ENCODE results near the gene STOX2.

Gene STOX2

DNA sequence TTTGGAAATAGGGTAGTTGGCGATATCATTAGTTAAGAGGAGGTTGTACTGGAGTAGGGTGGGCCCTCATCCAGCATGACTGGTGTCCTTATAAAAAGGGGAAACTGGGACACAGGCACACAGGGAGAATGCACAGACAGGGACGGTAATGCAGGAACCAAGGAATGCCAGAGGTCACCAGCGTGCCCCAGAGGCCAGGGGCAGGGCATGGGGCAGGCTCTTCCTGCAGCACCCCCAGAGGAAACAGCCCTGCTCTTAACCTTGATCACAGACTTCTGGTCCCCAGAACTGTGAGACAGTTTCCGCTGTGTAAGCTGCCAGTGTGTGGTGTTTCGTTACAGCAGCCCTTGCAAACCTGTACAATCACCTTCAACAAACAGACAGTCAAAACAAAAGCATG, 15.9 kb upstream of the STOX2 start:
- DNase-seq = no peak

DNA sequence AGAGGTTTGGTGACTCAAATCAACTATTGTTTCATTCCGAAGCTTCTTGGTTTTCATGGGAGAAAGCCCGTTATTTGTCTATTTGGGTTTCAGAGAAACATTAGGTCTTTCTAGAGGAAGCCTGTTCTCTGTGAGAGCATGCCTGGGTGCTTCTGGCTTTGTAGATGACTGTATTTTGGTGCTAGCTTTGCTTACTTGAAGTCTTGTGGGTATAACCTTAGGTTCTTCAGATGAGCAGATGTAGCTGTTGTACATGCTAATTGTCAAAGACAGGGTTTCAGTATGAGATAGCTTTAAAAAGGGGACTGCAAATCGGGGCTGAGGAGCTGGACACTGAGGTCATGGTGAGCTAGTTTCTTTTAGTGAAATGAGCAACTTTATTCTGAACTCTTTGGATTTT, 7.9 kb upstream of the STOX2 start:
- no peak for DNase-seq

DNA sequence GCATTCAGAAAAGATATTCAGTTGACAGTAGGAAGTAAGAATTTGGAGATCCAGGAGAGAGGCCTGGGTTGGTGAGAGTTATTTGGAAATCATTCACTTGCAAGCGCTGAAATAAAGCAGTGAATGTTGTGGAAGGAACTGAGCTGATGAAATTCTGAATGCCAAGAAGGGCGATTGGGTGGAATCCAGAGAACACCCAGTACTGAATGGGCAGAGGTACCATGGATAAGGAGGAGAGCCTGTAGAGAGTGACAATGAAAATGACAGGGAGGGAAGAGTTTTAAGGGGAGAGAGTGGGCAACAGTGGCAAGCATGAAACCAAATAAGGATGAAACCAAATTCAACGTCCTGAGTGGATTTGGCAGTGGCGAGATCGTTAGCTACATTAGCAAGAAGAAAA, 6.7 kb upstream of the STOX2 start:
- no peak for DNase-seq

DNA sequence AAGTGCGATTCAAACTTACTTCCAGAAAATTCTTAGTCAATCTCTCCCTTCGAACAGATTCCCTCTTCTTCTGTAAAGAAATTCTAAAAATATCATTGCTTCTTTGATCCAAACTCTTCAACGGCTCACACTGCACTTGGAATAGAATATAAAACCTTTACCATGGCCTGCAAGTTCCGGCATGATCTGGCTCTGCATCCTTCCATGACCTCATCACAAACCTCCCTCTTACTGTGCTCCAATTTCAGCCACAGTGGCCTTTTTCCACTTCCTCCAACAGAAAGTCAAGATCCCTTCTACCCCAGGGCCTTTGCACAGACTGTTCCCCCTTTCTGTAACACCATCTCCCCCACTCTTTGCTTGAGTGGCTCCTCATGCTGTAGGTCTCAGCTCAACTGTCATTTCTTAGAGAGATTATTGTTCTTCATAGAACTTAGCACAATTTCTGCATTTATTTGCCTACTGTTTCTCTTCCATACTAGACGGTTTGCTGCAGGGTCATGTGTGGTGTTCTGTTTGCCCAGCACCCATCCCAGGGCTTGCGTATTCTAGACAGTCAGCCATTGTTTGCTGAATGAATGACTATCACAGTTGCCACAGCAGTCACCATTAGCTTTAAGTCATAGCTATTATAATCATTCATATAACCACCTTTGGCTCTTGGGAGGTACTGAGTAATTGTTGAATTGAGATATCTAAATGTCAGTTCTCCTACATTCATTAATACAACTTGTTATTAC, 1.9 kb upstream of the STOX2 start:
- no peak for DNase-seq

DNA sequence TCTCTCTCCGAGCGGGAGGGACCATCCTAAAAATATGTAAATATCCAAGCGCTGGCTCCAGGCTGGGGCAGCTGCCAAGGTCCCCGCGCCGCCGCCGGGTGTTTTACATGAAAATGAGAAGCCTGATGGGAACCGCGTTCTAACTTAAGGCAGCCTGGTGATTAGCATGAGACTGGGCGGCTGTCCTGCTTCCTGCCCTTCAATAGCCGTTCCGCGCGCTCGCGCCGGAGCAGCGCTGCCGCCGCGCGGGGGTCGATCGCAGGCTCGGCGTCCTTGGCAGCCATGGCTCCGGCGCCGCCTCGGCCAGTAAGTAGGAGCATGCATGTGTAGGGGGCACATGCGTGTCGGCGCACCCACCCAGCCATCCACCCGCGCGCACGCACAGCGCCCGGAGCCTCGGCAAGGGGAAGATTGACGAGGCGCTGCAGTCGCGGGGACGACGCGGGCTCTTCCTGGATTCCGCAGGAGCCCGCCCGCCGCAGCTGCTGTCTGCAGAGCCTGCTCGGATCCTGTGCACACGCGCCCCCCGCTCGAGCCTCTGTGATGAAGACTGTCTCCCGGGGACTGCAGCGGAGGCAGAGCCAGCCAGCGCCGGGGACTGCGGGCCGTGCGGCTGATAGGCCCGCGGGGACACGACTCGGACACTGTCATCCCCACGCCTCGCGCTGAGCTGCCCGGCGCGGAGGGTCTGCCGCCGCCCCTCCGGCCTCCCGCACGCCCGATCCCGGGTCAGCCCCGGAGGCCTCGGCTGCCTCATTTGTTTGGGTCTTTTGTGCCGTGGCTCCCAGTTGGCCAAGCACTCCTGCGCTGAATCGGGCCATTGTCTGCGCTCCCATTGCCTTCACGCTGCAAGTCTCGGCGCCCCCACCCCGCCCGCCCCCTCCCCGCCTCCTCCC, 734 bp downstream of the STOX2 start:
- no peak for DNase-seq

DNA sequence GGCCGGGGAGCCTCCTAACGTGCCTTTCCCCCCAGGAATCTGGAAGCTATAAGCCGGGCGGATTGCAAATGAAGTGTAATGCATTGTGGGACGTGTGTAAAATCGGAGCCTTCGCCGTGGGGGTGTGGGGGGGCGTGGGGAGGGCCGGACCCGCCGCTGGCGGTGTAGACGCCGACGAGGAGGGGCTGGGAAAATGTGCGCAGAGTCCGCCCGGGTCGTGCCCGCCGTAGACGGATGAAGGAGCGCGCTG, 1.3 kb downstream of the STOX2 start:
- no peak for DNase-seq

DNA sequence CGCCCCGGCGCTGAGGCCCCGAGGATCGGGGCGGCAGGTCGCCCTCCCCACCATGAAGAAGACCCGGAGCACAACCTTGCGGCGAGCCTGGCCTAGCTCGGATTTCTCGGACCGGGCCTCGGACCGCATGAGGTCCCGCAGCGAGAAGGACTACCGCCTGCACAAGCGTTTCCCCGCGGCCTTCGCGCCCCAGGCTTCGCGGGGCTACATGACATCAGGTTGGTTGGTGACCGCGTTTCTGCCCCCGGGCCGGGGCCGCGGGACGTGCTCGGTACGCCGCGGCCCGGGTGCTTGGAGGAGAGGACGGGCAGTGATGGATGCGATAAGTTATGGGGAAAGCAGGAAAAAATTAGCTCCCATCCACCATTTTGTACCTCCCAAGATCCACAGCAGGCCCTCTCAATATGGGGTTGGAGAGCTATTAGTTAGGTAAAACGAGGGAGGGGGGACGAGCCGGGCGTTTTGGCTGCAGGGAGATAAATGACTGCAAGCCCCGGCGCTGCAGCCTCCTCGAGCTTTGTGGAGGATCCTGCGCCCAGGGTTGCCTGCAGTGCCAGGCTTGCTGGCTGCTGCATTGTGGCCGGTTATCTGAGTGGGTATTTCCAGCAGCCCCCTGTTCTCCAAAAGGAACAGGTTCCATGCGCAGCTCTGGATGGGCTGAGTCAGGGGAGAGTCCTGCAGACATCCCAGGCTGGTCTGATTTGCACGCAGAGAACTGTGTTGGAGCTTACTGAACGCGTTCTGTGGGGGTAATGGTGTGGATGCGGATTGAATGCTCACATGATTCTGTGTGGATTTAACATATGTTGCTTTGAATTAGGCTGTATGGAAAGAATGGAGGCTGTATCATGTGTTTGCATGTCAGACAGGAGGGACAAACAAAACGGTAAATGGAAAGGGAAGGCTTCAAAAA, 1.9 kb downstream of the STOX2 start:
- DNase-seq = no peak

DNA sequence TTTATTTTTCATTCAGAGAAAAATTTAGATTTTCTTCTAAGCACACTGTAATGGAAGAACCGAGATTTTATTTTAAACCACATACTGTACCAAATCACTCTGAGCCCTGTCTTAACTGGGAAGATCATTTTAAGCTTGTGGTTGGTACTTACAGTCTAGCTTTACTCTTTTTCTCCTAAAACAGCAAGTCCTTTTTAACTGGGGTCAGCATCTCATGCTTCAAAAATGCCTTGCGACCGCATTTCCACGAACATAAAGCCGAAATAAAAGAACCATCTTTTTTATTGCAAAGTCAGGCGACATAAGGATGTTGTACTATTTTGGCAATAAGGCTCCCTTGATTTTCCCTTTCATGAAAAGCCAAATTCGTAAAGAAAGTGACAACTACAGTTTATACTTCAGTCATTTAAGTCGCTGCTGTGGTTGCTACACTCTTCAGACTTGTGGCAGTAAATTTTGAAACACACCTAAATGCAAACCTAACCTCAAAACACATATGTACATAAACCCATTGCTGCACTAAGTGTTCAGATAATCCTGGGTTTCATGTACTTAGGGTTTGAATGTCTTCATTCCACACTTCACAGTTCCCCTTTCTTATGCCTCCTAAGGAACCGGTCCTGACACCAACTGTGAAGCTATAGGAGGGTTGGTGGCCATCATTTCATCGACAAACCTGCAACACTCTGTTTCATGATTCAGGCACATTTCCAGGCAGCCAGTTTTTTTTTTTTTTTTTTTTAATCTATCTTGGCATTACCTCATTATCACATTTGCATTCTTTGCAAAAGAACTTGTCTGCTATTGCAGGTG, 3.0 kb downstream of the STOX2 start:
- no peak for DNase-seq

DNA sequence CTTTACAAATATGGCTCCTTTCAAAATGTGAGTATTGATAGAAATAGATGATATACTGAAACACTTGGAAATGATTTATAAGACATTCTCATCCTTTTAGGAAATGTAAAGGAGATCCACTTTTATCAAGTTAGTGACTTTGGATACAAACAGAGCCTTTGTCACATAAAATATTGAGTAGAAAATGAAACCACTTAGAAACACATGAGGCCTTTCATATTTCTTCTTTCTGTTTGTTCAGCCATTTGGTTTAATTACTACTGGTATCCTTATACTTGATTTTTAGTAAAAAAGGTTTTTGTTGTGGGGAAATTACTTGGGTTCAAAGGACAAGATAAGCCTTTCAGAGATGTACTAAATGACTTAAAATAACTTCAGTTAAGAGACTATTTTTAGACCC, 4.1 kb downstream of the STOX2 start:
- DNase-seq = no peak

DNA sequence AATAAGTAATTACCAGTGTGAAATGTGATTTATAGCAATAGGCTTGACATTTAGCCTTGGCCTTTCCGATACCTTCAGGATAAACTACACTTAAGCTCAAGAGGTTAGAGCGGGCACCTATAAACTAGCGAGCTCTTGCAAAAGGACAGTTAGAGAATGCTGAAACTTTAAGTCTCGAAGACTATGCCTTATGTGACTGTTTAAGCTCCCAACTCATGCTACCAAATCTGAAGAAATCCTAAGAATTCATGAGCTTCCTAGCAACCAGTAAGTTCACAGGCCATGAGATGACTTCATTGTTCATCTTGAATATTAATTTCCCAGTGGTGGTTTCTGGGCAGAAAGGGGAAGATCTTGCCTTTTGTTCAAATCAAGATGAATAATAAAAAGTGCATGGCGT, 4.7 kb downstream of the STOX2 start:
- DNase-seq = no peak

DNA sequence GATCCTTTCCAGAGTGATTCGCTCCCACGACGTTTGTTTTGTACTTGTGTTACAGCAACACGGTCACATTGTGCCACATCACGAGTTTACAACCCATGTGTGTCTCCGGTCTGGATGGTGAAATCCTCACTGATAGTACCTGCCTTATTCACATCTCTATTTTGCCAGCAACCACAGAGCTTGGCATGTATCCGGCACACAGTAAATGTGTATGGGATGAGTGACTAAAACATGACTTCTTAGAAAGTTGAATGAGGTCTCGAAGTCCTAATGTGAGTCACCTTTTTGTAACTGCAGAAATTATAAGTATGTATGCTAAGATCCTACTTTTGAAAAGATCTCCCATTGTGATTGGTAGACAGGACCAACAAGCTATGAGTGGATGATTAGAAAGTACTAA, 7.5 kb downstream of the STOX2 start:
- no peak for DNase-seq

DNA sequence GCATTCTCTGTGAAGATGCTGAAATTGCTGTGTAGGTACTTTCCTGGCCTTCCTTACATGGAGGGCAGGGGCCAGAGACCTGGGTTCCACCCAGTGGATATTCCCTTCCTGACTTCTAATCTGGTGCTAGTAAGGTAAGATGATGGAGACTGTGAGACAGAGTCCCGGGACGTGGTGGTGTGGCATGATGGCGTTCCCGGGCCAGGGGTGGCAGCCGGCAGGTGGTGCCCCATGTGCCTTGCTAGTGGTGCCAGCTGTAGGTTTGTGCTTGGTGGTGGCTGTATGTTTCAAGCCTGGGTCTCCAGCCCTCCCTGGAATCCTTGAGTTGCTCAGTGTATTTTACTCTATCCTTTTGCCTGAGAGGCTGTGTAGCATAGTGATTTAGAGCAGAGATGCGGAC, 10.9 kb downstream of the STOX2 start:
- DNase-seq = no peak

DNA sequence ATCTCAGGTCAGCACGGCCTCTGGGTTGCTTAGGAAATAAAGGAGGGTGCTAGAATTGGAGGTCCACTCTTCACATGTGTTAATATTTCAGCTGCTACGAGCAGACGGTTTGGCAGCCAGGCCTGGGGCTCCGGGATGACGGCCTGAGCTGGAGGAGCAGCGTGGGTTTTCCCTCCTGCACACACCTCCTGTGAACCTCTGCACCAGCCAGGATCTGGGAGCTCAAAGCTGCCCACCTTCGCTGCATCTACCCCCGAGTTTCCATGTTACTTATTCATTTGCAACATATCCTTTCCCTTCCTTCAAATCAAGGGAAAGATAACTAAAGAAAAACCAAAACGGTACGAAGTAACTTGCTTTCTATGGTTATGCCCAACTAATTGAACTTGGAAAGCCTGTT, 13.6 kb downstream of the STOX2 start:
- DNase-seq = no peak

DNA sequence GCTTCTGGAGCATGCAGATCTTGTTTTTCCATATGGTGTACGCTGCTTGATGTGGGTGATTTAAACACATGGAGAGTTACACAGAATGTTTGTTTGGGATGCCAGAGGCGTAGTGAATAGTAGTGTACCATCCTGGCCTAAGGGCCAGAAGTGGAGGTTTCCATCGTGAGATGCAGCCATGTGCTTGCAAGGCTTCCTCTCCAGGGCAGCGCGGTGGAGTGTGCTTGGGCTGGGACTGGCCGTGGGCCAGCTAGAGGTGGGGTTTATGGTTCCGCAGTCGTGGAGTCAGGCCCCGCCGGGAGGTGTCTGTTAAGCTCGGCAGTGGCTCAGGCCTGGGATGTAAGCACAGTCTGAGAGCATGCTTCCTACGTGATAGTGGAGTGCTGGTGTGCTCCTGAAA, 14.0 kb downstream of the STOX2 start:
- no peak for DNase-seq

DNA sequence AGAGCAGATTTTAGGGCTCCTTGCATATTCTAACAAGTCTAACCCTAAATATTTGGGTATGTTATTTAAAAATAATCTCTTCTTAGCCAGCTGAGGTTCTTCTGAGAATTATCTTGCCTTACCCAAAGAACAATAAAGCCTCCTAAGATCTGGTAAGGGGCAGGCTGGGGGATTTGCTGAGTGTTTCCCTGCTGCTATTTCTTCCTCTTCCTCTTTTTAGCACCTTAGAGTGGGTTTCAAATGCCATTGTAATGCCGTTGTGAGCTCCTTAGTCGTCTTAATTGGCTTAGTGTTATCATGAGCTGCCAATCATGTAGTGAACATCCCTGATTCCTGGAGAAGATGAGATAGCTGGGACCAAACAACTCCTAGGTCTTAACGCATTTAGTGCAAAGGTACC, 15.4 kb downstream of the STOX2 start:
- DNase-seq = no peak

DNA sequence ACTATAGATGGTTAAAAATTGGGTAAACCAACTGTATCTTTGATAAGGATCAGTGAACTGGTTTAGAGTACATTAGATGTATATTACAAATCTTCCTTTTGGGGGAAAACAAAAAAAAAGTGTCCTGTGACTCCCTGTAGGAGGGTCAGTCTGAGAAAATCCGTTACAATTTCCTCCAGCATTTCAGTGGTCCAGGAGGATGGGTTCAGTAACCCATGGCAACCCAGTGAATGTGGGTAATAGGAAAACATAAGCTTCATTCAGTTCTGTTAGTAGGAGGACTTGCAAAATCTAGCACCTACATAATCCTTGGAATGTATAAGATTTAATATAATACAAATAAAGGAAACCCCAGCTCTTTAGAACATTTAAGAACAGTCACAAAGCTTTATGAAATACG, 16.2 kb downstream of the STOX2 start:
- no peak for DNase-seq

DNA sequence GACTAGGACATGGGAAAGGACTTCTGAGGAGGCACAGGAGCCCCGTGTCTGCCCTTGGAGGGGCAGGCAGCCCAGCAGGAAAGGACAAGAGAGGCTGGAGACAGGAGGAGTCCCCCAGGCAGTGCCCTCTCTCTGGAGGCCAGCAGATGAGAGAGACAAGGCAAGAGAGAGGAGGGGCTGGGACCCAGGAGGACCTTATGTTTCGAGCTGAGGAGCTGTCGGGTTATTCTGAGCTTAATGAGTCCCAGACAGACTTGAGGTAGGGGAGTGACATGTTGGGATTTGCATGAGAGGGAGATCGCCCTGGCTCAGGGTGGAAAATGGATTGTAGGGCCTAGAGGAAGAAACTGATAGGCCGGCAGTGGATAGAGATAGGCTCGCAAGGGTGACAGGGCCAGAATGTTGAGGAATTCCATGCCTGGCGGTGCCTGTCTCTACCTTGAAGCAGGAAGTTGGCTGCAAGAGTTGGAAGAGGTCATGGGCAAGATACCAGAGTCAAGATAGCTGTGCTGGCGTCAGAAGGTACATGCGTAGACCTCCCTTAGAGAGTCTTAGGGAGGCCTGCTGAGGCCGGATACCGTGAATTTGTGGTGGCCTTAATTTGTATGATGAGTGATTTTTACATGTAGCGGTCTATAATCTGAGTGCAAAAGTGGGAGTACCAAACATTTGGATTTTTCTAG, 19.4 kb downstream of the STOX2 start:
- DNase-seq = no peak

DNA sequence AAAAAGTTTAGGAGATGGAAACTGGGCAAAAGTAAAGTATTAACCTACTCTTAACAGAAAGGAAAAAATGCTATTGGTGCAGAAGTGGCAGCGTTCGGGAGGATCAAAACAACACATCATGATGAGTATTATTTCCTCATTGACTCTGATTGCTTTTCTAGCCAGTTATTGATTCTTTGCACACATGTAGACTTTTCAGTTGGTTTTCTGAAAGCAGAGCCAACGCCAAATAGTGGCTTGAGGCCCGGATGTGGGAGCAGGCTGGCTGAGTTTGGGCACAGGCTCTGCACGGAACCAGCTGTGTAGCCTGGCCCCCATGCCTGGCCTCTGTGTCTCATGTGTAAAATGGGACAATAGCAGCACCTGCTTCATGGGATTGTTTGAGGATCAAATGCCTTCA, 21.8 kb downstream of the STOX2 start:
- DNase-seq = no peak

DNA sequence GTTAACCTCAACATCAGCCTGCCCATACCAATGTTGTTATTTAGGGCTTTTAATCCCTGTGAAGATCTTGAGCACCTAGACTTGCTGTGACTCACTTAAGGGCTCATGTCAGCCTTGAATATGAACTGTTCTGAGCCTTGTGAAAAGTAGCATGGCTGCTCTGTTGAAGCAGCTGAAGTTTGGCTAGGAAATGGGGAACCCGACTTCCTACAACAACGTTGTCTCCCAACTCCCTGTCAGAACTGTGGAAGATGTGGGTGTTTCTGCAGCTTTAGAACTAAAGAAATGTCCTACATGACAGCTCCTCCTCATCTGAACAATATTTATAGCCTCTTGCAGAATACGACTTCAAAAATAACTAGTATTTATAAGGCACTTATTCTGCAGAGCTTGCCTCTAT, 27.5 kb downstream of the STOX2 start:
- DNase-seq = no peak

DNA sequence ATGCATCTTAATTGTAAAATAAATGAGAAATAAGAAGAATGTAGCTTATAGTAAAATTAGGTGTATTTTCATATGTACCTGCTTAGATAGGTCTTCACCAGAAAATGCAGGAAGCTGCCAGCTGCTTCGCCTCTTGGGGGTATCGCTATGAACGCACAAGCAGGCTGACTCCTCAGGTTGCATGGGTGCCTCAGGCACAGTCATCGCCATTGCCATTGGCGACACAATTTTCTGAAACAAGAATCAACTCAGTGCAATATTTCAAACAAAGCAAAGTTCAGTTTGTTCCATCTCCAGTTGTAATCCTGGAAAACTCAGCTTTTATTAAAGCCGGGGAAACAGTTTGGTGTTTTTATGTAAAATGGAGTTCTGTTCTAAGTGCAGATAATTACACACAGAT, 29.7 kb downstream of the STOX2 start:
- DNase-seq = no peak

DNA sequence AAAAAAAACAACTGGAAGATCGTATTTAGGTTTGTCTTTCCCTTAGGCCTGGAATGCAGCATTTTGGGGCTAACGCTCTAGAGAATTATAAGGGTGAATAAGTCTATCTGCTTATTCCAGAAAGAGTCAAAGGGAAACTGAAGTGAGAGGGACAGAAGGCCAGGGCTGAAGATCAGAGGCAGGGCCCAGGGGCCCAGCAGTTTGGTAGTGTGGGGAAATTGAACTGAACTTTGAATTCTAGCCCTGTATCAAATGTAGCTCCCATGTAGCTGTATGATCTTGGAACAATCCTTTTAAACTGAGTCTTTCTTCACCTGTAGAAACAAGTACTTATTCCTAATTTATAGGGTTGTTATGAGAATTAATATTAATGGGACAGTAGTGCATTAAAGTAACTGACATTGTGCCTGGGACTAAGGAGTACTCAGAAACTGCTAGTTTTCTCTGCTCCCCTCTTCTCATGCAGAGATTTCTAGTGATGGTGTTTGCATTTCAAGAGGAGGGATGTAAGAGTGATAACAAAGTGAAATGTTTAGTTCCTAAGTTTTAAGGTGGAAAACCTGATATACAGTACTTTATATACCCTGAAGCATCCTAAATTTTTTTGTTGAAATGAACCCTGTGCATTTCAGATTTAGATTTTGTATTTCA, 30.4 kb downstream of the STOX2 start:
- DNase-seq = no peak

DNA sequence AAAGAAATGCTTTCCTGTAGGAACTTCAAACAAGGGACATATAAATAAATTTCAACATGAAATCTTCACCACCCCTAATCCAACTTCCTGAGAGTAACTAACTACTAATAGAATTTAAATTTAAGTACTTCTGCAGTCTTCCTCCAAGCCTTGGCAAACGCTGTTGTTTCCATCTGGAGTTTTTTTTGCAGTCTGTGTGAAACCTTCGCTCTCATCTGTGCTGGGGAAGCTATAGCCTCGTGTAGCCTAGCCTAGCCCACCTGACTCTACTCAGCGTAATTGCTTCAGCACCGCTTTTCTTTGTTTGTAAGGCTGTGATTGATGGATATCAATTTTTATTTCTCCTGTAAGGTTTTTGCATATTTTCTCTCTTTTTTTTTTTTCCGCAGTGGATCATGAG, 30.9 kb downstream of the STOX2 start:
- no peak for DNase-seq

Measured in OCI-M1 (cell line).